GM19351 (cell line): Measurements from ENCODE around the gene UBR4.

ENCODE experiments used
- ATAC-seq: cut with Tn5 transposase; IDR thresholded peaks from one replicate; pipeline ENCODE4 v1.9.1; 2021; ENCODE audit warnings: mild to moderate bottlenecking, moderate library complexity; ENCODE audit not compliant: unreplicated experiment

Gene UBR4

DNA sequence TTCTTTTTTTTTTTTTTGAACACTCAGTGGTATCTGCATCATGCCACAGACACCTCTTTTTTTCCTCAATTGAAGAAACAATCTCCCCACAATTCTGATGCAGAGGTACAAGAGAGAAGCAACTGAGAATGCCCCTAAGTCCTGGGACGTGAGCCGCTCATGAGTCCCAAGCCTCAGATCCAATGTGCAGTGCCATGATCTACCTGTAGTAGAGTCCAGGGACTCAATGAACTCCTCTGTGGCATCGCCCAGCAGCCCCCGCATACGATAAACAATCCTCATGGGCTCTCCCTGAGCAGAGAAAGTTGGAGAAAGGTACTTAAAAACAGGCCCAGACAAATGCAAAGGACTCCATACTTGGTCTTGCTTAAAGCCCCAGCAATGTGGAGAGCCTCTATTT lies 113.1 kb downstream of the UBR4 start:
- no peak for ATAC-seq

DNA sequence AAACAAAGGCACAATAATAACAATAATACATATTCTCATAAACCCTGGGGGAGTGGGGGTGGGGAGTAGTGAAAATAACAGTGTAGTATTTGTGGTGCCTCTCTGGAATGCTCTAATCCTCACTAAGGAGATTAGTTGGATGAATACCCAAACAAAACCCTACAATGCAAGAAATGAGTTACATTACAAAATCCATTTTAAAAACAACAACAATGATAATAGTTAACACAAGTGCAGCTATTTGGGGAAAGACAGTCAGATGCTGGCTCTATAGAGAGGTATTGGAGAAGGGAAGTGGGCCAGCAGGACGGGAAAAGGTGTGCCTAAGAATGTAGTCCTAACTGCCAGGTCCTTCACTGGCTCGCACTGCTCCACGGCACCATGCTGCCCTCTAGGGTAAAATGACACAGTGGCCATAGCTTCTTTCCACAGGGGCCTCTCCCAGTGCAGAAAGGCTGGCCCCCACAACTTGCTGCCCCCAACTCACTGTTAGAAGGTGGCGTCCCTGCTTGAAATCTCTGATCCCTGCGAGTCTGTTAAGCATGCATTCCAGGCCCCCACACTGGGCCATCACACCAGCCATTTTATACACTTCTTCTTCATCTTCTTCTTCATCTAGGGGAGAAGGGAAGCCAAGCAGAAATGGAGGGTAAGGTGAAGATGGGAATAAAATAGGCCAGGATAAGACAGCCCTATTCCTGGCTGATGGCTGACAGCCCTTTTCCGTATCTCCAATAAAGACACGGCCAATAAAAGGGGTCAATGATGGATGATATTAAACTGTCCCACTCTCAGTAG lies 113.8 kb downstream of the UBR4 start:
- no peak for ATAC-seq

DNA sequence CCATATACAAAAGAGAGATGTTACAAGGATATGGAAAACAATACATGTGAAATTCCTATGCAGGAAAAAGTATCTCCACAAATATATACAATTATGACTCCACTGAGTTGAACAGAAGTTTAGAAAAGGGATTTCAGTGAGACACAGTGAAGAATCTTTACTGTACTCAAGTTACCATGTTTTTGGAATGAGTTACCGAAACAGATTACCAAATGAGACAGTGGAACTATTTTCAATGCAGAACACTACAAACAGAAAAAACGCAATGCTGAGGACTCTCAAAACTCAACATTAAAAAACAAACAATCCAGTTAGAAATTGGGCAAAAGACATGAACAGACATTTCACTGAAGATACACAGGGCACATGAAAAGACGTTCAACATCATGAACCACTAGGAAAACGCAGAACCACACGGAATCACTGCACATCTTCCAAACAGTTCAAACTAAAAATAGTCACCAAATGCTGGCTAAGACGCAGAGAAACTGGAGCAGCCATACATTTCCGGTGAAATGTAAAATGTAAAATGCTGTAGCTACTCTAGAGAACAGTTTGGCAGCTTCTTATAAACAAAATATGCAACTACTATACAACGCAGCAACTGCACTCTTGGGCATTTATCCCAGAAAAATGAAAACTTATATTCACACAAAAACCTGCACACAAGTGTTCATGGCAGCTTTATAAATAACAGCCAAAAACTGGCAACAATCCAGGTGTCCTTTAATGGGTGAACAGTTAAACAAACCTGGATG lies 118.7 kb downstream of the UBR4 start:
- ATAC-seq = no peak

DNA sequence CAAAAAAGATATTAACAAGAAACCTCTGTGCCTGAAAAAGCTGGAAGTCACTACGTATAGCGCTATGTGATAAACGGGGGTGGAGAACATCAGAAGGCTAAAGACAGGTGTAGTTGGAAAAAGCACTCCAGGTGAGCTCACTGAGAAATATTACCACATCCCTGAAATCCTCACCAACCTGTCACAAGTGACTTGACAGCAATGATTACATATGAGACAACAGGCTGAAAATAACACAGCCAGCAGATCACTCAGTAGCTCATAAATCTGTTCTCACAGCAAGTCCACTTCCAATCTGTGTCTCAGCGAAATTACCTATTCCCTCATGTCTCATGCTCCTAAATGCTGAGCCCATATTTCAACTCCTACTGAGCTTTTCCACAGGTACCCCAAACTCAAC lies 120.5 kb downstream of the UBR4 start:
- ATAC-seq = no peak

DNA sequence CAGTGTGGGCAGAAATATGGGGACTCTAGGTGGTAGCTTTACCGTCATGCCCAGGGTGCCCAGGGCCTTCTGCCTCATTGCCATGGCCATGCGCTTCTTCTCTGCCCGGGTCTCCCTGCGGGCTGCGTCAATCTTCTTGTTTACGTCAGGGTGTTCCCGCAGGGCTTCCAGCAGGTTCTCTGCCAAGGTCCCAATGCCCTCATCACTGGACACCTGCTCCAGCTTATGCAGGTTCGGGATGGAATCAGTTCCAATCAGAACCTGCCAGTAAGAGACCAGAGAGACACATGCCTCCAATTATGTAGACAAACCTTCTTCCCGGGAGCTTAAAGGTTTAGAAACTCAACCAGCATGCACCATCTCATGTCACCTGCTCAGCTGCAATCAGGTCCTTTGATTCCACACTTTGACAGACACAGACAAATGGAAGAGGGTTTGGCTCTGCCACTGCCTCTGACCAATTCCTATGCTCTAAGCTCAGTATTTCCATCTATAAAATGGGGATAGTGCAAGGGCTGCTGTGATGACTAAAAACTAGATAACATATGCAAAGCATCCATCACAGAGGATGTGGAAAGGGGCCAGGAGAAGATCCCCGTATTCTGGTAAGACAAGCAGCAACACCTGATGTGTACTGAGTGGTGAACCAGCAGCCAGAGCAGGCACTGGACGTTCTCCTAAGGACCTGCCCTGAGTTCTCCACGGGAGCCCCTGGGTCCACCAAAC lies 121.2 kb downstream of the UBR4 start:
- no peak for ATAC-seq

DNA sequence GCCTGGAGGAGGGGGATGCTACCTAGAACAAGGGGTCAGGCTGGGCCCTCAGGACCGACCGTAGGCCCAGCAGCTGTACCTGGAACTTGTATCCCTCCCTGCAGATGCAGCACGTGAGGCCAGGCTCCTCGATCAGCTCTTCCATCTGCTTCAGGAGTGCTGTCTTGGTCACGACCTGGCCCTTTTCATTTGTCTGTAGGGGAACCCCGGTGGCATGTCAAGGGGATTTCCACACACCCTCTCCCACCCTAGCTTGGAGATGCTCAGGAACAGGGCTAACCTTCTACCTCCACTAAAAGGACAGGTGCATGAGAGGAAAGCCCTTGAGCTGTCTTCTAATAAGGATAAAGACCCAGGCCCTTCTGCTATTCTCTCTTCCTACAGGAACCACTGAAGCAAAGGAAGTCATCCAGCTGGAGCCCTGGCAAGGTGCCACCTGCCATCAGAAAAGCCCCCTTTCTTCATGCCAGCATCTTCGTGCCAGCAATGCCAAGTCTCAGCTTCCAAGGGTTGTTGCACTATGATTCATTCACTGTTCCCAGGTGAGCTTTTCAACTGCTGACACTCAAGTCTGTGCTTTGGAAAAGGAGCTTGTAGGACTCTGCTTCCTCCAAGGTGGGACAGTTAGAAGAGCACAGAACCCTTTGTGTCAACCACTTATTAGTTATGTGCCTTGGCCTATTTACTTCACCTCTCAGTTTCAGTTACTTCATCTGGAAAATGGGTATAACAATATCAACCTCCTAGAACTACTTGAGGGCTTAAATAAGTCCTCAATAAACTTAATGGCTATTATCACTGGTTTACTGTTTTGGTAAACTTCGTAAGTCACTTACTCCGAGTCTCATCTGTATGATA lies 122.1 kb downstream of the UBR4 start:
- ATAC-seq = no peak

DNA sequence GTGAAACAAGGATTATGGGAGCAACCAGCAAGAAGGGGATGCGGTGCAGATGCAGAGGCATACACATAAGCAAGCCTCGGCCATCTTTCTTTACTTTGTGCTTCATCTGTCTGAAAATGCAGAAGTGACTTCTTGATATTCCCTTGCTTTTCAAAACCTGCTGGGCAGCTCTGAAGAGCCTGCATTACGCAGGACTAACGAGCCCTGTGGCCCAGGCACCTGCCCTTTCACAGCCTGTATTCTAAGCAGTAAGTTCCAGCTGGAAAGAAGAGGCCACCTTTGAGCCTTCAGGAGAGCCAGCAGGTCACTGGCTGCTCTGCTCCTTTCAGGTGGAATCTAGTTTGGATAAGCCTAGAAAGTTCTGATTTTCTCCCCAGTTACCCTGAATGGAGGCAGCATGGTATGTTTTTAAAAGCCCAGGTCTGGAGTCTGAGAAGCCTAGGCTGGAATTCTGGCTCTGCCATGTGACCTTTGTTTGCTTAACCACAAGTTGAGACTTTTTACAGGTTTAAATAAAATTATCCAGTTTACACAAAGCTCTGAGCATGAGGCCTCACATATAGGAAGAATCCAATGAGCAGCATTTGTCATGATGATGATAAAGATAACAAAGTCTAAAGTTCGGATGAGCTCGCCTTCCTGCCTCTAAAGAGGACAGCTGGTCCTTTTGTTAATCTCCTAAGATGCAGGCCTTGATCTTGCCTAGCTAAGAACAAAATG lies 122.9 kb downstream of the UBR4 start:
- no peak for ATAC-seq

DNA sequence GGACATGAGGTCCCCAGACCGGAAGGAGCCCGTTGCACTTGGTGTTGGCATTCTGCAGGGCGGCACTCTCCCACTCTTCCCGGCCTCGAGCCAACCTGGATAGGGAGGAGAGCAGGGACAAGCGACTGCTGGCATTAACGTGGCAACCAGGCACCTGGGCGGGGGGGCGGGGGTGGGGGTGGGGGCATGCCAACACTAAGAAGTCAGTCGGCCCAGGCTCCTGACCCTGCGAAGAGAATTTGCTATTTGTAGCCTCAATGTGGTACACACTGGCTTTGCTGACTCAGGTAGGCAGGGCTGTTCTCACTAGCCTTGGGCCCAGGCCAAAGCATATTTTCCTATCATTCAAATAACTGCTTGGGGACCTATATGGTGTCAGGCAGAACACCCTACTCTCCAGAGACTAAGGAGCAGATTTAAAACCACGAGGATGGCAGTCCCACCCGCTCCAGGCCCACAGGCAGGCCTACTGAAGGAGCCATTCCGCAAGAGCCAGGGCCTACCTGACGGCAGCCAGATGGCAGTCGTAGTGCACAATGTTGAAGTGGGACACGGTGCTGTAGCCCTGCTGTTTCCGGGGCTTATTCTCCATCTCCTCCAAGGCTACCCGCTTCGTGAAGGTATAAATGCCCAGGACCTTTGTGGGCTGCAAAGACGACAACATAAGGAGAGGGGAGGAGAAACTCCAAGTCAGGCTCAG lies 123.7 kb downstream of the UBR4 start:
- ATAC-seq = no peak

DNA sequence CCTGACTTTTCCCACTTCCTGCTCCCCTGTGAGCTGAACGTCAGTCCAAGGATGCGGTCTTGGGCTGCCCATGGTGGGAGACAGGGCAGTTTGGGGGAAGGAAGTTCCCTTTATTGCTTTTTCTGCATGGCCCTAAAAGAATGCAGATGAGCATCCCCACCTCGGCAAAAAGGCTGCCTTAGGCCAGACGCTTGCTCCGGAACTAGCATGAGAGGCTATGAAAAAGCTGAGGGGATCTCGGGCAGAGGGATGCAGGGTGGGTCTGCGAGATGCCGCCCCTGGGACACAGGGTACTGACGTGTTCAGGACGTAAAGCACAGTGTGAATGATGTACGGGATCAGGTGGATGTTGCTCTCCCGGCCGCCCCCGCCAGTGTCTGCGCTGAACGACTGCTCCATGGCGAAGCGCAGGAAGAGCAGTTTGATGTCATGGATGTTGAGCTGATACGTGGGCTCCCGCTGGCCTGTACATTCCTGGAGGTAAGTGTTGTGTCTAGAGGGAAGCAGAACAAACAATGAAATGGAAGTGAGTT lies 125.8 kb downstream of the UBR4 start:
- ATAC-seq = no peak

DNA sequence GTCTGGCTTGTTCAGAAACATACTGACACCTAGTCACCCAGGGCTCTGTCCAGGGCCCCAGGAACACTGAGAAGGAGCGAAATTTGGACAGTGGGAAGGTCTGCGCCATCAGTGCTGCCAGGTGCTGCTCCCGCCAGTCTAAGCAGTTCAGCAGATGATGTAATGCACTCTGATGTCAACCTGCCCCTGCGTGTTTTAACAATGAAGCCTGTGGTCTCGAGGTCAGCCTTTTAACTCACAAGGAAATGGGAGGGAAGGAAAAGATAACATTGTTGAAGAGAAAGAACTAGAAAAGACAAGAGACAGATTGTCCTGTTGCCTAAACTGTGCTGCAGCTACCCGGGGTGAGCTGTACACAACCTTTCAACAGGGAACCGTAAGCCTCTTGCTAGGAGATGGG lies 127.0 kb downstream of the UBR4 start:
- no peak for ATAC-seq

DNA sequence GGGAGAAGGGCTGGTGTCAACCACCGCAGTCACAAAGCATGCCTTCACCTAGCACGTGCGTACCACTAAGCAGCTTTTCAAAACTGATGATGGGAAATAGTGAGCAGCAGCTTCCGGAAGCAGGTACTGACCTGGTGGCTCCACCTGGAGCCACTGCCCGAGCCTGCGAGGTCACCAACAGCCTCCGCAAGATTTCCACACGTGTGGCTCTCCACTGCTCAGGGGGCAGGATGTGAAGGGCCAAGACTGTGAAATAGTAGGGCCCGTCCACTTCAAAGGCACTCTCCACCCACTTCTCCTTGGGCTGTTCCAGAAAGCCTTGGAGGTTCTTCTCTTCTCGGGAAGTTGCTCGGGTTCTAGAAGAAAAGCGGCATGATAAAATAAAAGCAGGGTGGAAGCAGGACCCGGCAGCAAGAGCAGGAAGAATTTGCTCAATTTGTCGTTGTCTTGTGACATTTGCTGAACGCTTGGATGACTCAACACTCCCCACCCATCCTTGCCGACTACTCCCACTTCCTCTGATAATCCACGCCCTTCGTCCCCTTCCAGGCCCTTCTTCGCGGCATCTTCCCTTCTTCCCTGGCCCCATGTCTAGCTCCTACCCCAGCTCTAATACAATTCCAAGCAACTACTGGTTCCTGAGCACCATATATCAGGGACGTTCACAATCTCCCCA lies 128.7 kb downstream of the UBR4 start:
- ATAC-seq = no peak

DNA sequence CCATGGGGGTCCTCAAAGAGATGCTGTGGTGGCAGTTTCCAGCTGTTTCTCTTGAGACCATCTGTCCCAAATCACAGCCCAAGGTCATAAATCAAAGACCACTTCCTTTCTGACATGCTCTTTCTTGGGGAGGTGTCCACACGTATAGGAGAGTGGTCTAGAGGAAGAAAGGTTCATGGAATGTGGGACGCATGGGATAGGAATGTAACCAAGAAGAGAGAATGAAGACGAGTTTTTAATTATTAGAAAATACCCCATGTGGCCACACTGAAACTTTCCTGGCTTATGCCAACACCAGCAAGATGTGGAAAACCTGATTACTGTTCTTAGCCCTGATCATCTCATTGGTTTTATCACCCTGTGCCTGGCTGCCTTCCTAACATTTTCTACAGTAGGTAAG lies 129.3 kb downstream of the UBR4 start:
- no peak for ATAC-seq

DNA sequence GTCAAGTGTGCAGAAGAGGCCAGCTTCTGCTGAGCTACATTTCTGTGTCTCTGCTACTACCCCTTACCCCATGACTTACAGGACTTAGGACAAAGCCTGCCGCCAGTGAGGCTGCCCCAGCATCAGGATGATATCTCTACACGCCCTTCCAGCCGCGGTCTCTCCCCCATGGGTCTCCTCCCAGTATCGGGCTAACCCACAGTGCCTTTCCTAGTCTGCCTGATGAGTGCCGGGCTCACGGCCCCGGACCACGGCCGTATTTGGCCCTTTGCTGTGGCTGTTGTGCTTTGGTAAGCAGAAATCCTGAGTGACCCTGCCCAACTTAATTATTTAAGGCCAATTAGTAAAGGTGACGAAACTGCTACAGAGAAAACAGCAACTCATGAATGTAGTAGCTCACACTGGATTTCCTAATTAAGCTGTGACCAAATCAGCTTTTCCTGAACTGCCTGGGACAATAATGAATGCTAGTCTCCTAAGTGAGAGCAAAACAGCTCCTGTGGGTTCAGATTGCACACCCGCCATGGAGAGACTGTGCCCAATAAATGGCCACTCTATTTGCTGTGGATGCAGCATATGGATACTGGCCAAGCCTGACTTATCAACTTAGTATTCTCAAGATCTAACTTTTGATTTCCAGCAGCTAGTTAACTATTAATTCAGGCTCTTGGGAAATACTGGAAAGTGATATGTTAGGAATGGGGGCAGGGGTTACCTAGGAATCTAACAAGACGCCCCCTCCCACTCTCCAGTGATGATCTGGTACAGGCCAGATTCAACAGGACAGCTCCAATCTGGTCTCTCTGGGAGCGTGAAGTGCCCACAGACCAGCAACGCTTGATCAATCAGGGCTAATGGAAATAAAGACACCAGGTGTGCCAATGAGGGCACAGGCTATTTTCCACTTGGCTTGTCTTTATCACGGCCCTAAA lies 130.3 kb downstream of the UBR4 start:
- no peak for ATAC-seq

DNA sequence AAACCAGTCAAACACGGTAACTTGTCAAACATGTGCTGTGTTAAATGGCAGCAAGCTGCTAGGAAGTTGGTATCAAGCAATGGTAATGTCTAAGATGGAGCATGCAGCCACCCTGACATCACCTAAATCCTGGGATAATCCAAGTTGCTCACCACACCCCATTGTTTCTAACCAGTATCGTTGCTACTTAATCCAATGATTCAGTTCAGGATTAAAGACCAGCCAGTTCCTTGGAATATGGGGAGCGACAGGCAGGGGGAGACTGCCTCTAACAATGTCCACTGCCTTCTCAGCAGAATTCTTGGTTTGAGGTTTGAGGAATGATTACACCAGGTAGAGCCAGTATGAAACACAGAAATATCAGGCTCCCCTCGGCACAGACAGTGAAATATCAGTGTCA lies 131.5 kb downstream of the UBR4 start:
- ATAC-seq = no peak

DNA sequence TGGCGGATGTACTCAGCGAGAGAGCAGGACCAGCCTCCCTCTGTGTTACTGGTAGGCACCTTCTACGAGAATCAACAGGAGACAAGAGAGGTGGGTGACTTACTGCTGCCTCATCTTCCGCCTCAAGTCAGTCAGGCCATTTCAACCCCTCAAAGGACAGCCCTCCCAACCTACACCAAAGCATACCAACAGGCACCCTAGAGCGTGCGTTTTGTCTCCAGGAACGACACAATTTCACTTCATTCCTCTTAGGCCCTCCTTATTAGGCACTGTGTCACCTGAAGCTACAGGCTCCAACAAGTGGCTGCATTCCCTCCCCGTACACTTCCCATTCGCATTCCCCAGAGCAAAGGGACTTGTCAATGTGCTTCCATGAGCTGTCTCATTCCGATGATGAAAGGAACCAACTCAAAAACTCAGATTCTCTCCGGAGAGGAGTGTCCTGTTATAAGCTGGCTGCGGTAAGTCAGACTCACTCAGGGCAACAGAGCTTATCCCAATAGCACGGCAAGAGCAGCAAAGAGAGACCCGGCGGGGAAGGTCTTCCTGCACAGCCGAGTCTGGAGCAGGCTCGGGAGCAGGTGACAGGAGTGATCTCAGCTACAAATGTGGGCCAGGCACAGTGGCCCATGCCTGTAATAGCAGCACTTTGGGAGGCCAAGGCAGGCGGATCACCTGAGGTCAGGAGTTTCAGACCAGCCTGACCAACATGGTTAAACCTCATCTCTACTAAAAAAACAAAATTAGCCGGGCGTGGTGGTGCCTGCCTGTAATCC lies 133.0 kb downstream of the UBR4 start:
- ATAC-seq = no peak

DNA sequence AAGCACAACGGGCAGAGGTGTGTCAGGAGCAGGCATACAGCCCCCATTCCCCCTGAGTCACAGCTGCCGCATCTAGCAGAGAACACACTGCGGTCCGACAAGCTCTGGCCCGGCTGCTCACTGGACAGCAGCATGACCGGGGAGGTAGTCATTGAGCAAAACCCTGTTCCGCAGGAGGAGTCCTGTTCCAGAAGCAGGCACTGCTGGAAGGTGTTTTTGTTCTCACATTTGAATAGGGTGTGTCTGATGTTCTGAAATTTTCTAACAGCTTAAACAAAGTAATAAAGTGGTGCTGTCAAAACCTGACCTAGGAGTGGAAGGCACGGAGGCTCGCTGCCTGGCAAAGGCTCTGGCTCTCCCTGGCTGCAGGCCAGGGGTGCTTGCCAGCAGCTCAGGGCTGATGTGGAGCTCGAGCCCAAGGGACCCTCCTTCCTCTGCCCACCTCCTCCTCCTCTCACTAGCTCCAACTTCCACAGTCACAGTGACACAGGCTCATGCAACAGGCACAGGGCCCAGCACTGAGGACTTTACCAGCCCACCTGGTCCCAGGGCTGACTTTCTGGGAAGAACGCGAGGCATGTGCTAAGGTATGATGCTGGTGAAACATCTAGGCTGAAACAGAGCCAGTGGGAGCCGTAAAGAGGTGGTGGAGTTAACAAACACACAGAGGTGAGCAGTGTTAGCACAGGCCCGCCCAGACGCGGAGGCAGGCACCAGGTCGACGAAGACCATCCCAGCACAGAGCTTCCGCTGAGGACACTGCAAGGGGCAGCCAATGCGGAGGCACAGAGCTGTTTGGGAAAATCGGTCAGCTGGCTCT lies 135.0 kb downstream of the UBR4 start:
- no peak for ATAC-seq
